Measurements from ENCODE around the gene LINC00237. TPM values are rescaled to one million over a fixed set of nuclear protein-coding genes. Genes with fewer than 3 reads are reported as not detected.
A peak's percentile ranks its signal among the peaks of the same experiment; 100 is the strongest.

The LINC00237 gene
- total RNA-seq, 2 donors from 2014 or later: not detected

GRCh38 chr20:21125849-21126580, 19.9 kb upstream of the LINC00237 start, which contains the start of gene KIZ:
Gene KIZ, plus strand, starts transcription at chr20:21126082. Its CDS starts 34 bp downstream, at chr20:21126116.
- Histone ChIP-seq H3K27me3 (replicated peaks; ENCODE audit: insufficient read depth) (no peaks in the 10 kb centered on the region), H3K9me3 (no peaks in the 10 kb centered on the region), H3K4me3 (peak within 1 kb of the TSS; percentile 86), H3K27ac (peak within 1 kb of the TSS; percentile 65 to 79), H3K36me3 (no peaks in the 10 kb centered on the region), H3K4me1 (ENCODE audit: control insufficient read depth in 1 of 2, low read depth in 2 of 2) (peaks cover 0 to 8% of the 10 kb centered on the region in 2 donors)
- peak; percentile 96 for ATAC-seq (ENCODE audit: insufficient number of reproducible peaks, low FRiP score, low read depth)
- peak; percentile 73 for DNase-seq (ENCODE audit: low spot score)
- TF ChIP-seq, protein P1, sequence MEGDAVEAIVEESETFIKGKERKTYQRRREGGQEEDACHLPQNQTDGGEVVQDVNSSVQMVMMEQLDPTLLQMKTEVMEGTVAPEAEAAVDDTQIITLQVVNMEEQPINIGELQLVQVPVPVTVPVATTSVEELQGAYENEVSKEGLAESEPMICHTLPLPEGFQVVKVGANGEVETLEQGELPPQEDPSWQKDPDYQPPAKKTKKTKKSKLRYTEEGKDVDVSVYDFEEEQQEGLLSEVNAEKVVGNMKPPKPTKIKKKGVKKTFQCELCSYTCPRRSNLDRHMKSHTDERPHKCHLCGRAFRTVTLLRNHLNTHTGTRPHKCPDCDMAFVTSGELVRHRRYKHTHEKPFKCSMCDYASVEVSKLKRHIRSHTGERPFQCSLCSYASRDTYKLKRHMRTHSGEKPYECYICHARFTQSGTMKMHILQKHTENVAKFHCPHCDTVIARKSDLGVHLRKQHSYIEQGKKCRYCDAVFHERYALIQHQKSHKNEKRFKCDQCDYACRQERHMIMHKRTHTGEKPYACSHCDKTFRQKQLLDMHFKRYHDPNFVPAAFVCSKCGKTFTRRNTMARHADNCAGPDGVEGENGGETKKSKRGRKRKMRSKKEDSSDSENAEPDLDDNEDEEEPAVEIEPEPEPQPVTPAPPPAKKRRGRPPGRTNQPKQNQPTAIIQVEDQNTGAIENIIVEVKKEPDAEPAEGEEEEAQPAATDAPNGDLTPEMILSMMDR (IDR thresholded peaks at IDR 0.05): peak; percentile 67

- Histone ChIP-seq H3K36me3 (no peaks in the 10 kb centered on the region), H3K4me1 (ENCODE audit: control insufficient read depth in 1 of 2, low read depth in 2 of 2) (peaks cover 0 to 8% of the 10 kb centered on the region in 2 donors), H3K9me3 (no peaks in the 10 kb centered on the region), H3K27ac (peak overlapping the region; percentile 43 to 65), H3K4me3 (peak overlapping the region; percentile 86), H3K27me3 (replicated peaks; ENCODE audit: insufficient read depth) (no peaks in the 10 kb centered on the region)
- TF ChIP-seq, protein P1 (IDR thresholded peaks at IDR 0.05): no peak
- no peak for DNase-seq (ENCODE audit: low spot score)
- ATAC-seq (ENCODE audit: insufficient number of reproducible peaks, low FRiP score, low read depth): peak; percentile 14
Measured at GRCh38 chr20:21125072-21125848, 19.1 kb upstream of the LINC00237 start.

- no peak overlapping the region for H3K4me3 ChIP-seq
- ATAC-seq (ENCODE audit: insufficient number of reproducible peaks, low FRiP score, low read depth) (no peak), DNase-seq (ENCODE audit: low spot score) (no peak)
- H3K36me3 ChIP-seq: no peaks in the 10 kb centered on the region
- peaks cover 0 to 8% of the 10 kb centered on the region in 2 donors for H3K4me1 ChIP-seq (ENCODE audit: control insufficient read depth in 1 of 2, low read depth in 2 of 2)
- no peaks in the 10 kb centered on the region for H3K9me3 ChIP-seq
- H3K27me3 ChIP-seq (replicated peaks; ENCODE audit: insufficient read depth): no peaks in the 10 kb centered on the region
- TF ChIP-seq, protein P1 (IDR thresholded peaks at IDR 0.05): no peak
- H3K27ac ChIP-seq: no peak overlapping the region
Measured at GRCh38 chr20:21124190-21124589, 18.0 kb upstream of the LINC00237 start.

- DNase-seq (ENCODE audit: low spot score) (no peak), ATAC-seq (ENCODE audit: insufficient number of reproducible peaks, low FRiP score, low read depth) (no peak)
- Histone ChIP-seq H3K27me3 (replicated peaks; ENCODE audit: insufficient read depth) (no peaks in the 10 kb centered on the region), H3K9me3 (no peaks in the 10 kb centered on the region), H3K27ac (no peak overlapping the region), H3K36me3 (no peaks in the 10 kb centered on the region), H3K4me1 (ENCODE audit: control insufficient read depth in 1 of 2, low read depth in 2 of 2) (no peaks in the 10 kb centered on the region), H3K4me3 (no peak overlapping the region)
- TF ChIP-seq, protein P1 (IDR thresholded peaks at IDR 0.05): no peak
Measured at GRCh38 chr20:21118782-21119181, 12.6 kb upstream of the LINC00237 start.

DNA sequence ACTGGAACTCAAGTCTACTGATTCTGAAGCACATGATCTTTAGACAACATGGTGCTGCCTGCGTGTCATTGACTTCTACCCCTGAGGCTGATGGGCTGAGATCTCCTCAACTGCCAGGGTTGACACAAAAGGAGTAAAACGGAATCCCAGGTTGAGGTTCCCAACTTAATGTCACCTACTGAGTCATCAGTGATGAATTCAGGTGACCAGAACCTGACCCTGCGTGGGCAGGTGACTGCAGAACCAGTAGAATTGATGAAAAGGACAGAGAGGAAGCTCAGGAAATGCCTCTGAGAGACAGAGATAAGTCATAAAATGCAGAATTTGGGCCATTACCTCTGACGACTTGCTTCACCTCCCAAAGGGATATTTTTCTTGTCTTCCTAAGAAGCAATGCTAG, 12.0 kb upstream of the LINC00237 start:
- H3K36me3 ChIP-seq: no peaks in the 10 kb centered on the region
- H3K9me3 ChIP-seq: no peaks in the 10 kb centered on the region
- no peaks in the 10 kb centered on the region for H3K27me3 ChIP-seq (replicated peaks; ENCODE audit: insufficient read depth)
- H3K4me1 ChIP-seq (ENCODE audit: control insufficient read depth in 1 of 2, low read depth in 2 of 2): no peaks in the 10 kb centered on the region
- no peak overlapping the region for H3K27ac ChIP-seq
- no peak for ATAC-seq (ENCODE audit: insufficient number of reproducible peaks, low FRiP score, low read depth)
- DNase-seq (ENCODE audit: low spot score): no peak
- TF ChIP-seq, protein P1 (IDR thresholded peaks at IDR 0.05): no peak
- no peak overlapping the region for H3K4me3 ChIP-seq
